Suprapubic skin (tissue), 3 donors: ENCODE data around the gene FRMD7.

Experiments used
- EP300 ChIP-seq: sonication (generic); formaldehyde crosslinking; IDR thresholded peaks from one replicate; pipeline ENCODE4 v1.6.1; 2017; ENCODE audit warnings: antibody characterized with exemption
- TF ChIP-seq, protein P1 (sequence below), 2 donors: fragments of 200-600 bp in 1 of 2; fragments of 450-650 bp in 1 of 2; sonication (generic) in 1 of 2; IDR thresholded peaks; one replicate each; pipeline ENCODE4 v1.5.1; 2016 to 2019; ENCODE audit warnings: antibody characterized with exemption in 2 of 2, mild to moderate bottlenecking in 1 of 2, moderate library complexity in 1 of 2

DNA sequence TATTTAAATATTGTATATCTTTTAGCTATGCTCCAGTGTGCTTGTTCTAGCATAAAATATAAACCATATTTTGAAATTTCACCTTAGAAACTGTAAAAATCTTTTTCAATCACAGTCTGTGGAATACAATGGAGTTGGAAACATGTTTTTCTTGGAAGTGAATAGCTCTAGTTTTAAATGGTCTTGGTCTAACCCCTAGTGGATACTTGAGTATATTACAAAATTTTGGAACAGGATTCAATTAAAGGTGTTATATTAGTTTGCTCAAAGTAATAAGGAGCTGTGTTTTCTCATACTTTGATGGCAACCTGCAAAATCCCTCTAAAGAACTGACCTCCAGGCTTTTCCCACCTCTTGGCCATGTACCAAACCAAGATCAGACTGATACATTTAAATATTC lies 56.6 kb downstream of the FRMD7 start:
- TF ChIP-seq EP300 = no peak
- TF ChIP-seq, protein P1, sequence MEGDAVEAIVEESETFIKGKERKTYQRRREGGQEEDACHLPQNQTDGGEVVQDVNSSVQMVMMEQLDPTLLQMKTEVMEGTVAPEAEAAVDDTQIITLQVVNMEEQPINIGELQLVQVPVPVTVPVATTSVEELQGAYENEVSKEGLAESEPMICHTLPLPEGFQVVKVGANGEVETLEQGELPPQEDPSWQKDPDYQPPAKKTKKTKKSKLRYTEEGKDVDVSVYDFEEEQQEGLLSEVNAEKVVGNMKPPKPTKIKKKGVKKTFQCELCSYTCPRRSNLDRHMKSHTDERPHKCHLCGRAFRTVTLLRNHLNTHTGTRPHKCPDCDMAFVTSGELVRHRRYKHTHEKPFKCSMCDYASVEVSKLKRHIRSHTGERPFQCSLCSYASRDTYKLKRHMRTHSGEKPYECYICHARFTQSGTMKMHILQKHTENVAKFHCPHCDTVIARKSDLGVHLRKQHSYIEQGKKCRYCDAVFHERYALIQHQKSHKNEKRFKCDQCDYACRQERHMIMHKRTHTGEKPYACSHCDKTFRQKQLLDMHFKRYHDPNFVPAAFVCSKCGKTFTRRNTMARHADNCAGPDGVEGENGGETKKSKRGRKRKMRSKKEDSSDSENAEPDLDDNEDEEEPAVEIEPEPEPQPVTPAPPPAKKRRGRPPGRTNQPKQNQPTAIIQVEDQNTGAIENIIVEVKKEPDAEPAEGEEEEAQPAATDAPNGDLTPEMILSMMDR (IDR thresholded peaks at IDR 0.05) = no peak
